GM13976 (cell line): ENCODE data around the gene SLC6A17.

ENCODE experiments used
- DNase-seq: peaks from one replicate; pipeline ENCODE4 v3.0.0; 2012; ENCODE audit warnings: low spot score
- in situ Hi-C: fragments of 300-500 bp; cut with MboI; formaldehyde crosslinking; loops from one replicate; pipeline ENCODE4 v1.12.0; 2022; ENCODE audit warnings: low sequenced_read_pairs, mixed read lengths, inconsistent platforms; ENCODE audit not compliant: unreplicated experiment
- TF ChIP-seq, protein P1 (sequence below): IDR thresholded peaks from 2 replicates; pipeline ENCODE4 v1.5.1; 2012; ENCODE audit warnings: borderline replicate concordance, mild to moderate bottlenecking; ENCODE audit not compliant: insufficient read depth; ENCODE audit errors: extremely low read depth, missing control alignments, control extremely low read depth

SLC6A17 gene

GRCh38 chr1:110227774-110228173 lies 77.5 kb downstream of the SLC6A17 start:
- TF ChIP-seq, protein P1, sequence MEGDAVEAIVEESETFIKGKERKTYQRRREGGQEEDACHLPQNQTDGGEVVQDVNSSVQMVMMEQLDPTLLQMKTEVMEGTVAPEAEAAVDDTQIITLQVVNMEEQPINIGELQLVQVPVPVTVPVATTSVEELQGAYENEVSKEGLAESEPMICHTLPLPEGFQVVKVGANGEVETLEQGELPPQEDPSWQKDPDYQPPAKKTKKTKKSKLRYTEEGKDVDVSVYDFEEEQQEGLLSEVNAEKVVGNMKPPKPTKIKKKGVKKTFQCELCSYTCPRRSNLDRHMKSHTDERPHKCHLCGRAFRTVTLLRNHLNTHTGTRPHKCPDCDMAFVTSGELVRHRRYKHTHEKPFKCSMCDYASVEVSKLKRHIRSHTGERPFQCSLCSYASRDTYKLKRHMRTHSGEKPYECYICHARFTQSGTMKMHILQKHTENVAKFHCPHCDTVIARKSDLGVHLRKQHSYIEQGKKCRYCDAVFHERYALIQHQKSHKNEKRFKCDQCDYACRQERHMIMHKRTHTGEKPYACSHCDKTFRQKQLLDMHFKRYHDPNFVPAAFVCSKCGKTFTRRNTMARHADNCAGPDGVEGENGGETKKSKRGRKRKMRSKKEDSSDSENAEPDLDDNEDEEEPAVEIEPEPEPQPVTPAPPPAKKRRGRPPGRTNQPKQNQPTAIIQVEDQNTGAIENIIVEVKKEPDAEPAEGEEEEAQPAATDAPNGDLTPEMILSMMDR: no peak

DNA sequence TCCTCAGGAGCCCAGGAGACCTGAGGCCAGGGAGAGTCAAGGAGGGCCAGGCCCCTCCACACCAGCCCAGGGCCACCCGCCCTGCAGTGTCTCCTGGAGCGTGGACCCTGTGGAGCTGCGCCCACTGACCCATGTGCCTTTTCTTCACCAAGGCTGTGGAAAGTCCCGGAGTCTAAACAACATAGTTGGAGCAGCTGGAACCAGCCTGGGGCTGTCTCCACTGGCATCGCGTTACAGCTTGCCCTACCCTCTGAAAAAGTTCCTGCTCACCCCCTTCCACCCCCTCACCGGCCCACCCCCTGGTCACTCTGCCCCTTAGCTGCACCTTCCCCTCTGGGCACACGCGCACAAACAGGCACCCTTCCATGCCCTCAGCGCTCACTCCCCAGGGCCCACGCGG lies 78.1 kb downstream of the SLC6A17 start:
- in situ Hi-C loops: no loop called here
- TF ChIP-seq, protein P1: no peak
- DNase-seq: no peak

More at GRCh38 chr1:110227774-110228173, 77.5 kb downstream of the SLC6A17 start:
- no peak for DNase-seq
- in situ Hi-C loops: no loop called here

DNA sequence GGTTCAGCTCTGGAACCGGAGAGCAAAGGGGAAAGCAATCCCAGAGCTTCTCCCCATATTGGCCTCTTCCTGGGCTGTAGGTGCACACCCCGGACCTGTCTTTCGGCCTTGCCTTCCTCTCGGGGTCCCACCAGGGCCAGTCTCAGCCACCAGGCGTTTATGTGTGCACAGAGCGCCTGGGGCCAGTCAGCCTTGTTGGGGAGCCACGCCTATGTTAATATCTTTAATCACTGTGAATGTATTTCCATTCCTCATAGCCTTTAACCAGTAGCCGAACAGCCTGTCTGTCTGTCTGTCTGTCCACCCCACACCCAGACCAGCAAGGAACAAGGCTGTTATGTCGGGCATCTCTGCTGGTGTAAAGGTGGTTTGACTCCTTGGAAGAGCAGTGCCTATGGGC lies 78.6 kb downstream of the SLC6A17 start:
- TF ChIP-seq, protein P1: no peak
- in situ Hi-C loops: no loop called here
- DNase-seq: no peak

GRCh38 chr1:110229348-110230001 lies 79.2 kb downstream of the SLC6A17 start:
- TF ChIP-seq, protein P1: no peak
- no peak for DNase-seq
- in situ Hi-C loops: no loop called here

- in situ Hi-C loops: no loop called here
- TF ChIP-seq, protein P1: no peak
- no peak for DNase-seq
Observed at GRCh38 chr1:110230381-110231199, 80.3 kb downstream of the SLC6A17 start.

- DNase-seq: no peak
- in situ Hi-C loops: no loop called here
- TF ChIP-seq, protein P1: no peak
Observed at GRCh38 chr1:110233861-110234260, 83.6 kb downstream of the SLC6A17 start.
